ENCODE data around the gene DNASE1L3. TPM values are rescaled to one million over a fixed set of nuclear protein-coding genes. Genes with fewer than 3 reads are reported as not detected.

DNASE1L3 gene
- polyA plus RNA-seq, 3 donors, result 0.19 TPM; not detected in 2

DNA sequence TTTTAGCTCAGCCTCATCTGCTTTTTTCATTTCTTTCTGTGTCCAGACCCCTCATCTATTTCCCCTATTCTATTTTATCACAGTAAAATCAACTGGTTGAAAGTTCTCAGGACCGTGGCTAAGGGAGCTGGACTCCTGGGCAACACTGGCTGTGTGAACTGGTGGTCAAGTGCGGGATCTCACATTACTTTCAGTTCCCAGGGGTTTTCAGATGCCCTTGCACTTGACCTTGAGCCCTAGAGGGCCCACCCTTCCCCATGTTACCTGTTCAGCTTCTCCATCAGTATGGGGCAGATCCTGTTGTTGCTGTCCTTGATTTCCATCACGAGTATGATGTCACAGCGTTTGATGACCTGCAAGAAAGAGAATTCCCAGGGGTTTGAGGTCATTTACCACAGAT, 2.8 kb downstream of the DNASE1L3 start:
- Mint-ChIP-seq H3K4me3 (no peak overlapping the region), H3K27ac (no peak overlapping the region), H3K9me3 (peaks cover 0 to 3% (median 0%) of the 10 kb centered on the region in 7 donors), H3K4me1 (peaks cover 6% of the 10 kb centered on the region), H3K36me3 (no peaks in the 10 kb centered on the region), H3K27me3 (ENCODE audit: low read depth in 3 of 3) (peaks cover 7 to 10% (median 8%) of the 10 kb centered on the region in 3 donors)
- Histone ChIP-seq H3K27ac (ENCODE audit: low read depth in 1 of 2, low read length in 2 of 2) (no peak overlapping the region), H4K20me1 (ENCODE audit: insufficient read depth, low read length) (no peaks in the 10 kb centered on the region), H3K4me3 (replicated peaks in 1 of 3; ENCODE audit: low read depth in 2 of 3, low read length in 3 of 3) (no peak overlapping the region), H3K79me2 (ENCODE audit: insufficient read depth, low read length) (no peaks in the 10 kb centered on the region), H3K27me3 (ENCODE audit: control insufficient read depth in 2 of 2, insufficient read depth in 2 of 2, low read length in 2 of 2) (no peaks in the 10 kb centered on the region), H3K9ac (ENCODE audit: insufficient read depth, low read length, poor library complexity, severe bottlenecking) (no peak overlapping the region), H3K4me2 (replicated peaks; ENCODE audit: extremely low read depth, low read length, poor library complexity, severe bottlenecking) (no peak overlapping the region), H3K4me1 (ENCODE audit: control insufficient read depth in 1 of 2, insufficient read depth in 2 of 2, low read length in 2 of 2) (no peaks in the 10 kb centered on the region), H2AFZ (ENCODE audit: insufficient read depth, low read depth, low read length, poor library complexity, severe bottlenecking) (no peak overlapping the region), H3K36me3 (replicated peaks in 1 of 2; ENCODE audit: control insufficient read depth in 1 of 2, insufficient read depth in 2 of 2, low read length in 2 of 2) (no peaks in the 10 kb centered on the region), H3K9me3 (replicated peaks in 1 of 2; ENCODE audit: control insufficient read depth in 1 of 2, insufficient read depth in 1 of 2, low read length in 2 of 2) (no peaks in the 10 kb centered on the region)
- intact Hi-C loops (cut with micrococcal nuclease), result no loop called here
- no peak for DNase-seq
- 95% methylated on average over 3 of the region's 4 CpGs for WGBS (ENCODE audit: insufficient coverage)
- no peak for TF ChIP-seq CTCF (IDR thresholded peaks at IDR 0.05)

DNA sequence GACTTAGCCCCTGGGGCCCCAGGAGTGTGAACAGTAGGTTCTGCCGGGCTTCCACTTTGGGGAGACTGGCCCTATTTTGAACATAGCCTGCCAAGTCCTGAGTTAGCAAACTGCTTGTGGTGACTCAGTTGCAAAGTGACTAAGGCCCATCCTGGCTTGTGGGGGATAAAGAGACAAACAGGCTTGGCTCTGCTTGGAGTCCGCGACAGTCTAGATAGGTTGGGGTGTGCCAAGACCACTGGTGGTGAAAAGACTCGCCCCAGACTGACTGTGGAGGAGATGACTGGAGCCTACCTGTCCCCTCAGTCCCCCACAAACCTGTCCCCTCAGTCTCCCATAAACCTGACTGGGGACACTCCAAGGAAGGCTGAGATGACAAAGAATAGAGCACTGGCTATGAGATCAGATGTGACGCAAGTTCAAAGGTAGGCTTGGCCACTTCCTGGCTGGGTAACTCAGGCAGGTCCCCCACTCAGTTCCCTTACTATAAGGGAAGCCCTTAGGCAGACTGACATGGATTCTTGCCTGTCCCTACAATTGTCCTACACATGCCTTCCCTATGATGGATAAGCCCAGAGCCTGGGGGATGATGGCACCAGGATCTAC, 4.3 kb downstream of the DNASE1L3 start:
- H3K27ac ChIP-seq (ENCODE audit: low read depth in 1 of 2, low read length in 2 of 2), result no peak overlapping the region
- H3K4me1 ChIP-seq (ENCODE audit: control insufficient read depth in 1 of 2, insufficient read depth in 2 of 2, low read length in 2 of 2), result no peaks in the 10 kb centered on the region
- Mint-ChIP-seq H3K27ac (peak overlapping the region in 1 of 7 donors; percentile 4), H3K4me3 (no peak overlapping the region), H3K9me3 (peaks cover 0 to 7% (median 4%) of the 10 kb centered on the region in 7 donors), H3K4me1 (peaks cover 7% of the 10 kb centered on the region), H3K36me3 (no peaks in the 10 kb centered on the region), H3K27me3 (ENCODE audit: low read depth in 3 of 3) (peaks cover 8 to 10% (median 8%) of the 10 kb centered on the region in 3 donors)
- no peaks in the 10 kb centered on the region for H3K9me3 ChIP-seq (replicated peaks in 1 of 2; ENCODE audit: control insufficient read depth in 1 of 2, insufficient read depth in 1 of 2, low read length in 2 of 2)
- intact Hi-C loops (cut with micrococcal nuclease), result no loop called here
- TF ChIP-seq CTCF (IDR thresholded peaks at IDR 0.05), result no peak
- no peaks in the 10 kb centered on the region for H3K79me2 ChIP-seq (ENCODE audit: insufficient read depth, low read length)
- no peak overlapping the region for H3K4me3 ChIP-seq (replicated peaks in 1 of 3; ENCODE audit: low read depth in 2 of 3, low read length in 3 of 3)
- H3K9ac ChIP-seq (ENCODE audit: insufficient read depth, low read length, poor library complexity, severe bottlenecking), result no peak overlapping the region
- no peak overlapping the region for H3K4me2 ChIP-seq (replicated peaks; ENCODE audit: extremely low read depth, low read length, poor library complexity, severe bottlenecking)
- no peaks in the 10 kb centered on the region for H3K27me3 ChIP-seq (ENCODE audit: control insufficient read depth in 2 of 2, insufficient read depth in 2 of 2, low read length in 2 of 2)
- WGBS (ENCODE audit: insufficient coverage), result 75% methylated on average over 2 of the region's 5 CpGs
- peak in 1 of 3 donors; percentile 58 for DNase-seq
- H2AFZ ChIP-seq (ENCODE audit: insufficient read depth, low read depth, low read length, poor library complexity, severe bottlenecking), result no peak overlapping the region
- H4K20me1 ChIP-seq (ENCODE audit: insufficient read depth, low read length), result no peaks in the 10 kb centered on the region
- no peaks in the 10 kb centered on the region for H3K36me3 ChIP-seq (replicated peaks in 1 of 2; ENCODE audit: control insufficient read depth in 1 of 2, insufficient read depth in 2 of 2, low read length in 2 of 2)

Data from CD14-positive monocyte (primary cell).